Activated CD8-positive, alpha-beta memory T cell treated with anti-CD3 and anti-CD28 coated beads for 24 hours (primary cell): Measurements from ENCODE around the gene MADCAM1.
"Not testable (repeated sequence)": the region's sequence is repeated elsewhere in the genome, so short reads cannot be mapped to it uniquely, and the experiment has no call there.

ENCODE experiments used
- DNase-seq: peaks from one replicate; pipeline ENCODE4 v3.0.0-alpha.2; 2020

MADCAM1 gene

GRCh38 chr19:465056-465816 is 31.1 kb upstream of the MADCAM1 start:
- no peak for DNase-seq

DNA sequence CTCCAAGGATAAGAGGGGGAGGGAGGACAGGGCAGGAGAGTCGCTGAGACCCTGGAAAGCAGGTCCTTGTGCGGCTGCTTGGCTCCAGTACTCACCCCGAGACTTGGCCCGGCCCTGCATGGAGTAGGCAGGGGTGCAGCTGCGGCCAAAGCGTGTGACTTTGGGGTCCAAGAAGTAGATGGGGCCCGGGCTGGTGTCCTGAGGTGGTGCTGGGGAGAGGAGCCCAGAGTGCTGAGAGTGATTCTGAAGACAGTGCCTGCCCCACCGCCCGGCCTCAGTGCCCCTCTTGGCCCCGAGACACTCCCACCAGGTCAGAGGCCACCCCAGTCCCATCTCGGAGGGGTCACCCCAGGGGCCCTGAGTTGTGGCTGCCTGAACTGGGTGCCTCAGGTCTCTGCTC is 28.7 kb upstream of the MADCAM1 start:
- no peak for DNase-seq

DNA sequence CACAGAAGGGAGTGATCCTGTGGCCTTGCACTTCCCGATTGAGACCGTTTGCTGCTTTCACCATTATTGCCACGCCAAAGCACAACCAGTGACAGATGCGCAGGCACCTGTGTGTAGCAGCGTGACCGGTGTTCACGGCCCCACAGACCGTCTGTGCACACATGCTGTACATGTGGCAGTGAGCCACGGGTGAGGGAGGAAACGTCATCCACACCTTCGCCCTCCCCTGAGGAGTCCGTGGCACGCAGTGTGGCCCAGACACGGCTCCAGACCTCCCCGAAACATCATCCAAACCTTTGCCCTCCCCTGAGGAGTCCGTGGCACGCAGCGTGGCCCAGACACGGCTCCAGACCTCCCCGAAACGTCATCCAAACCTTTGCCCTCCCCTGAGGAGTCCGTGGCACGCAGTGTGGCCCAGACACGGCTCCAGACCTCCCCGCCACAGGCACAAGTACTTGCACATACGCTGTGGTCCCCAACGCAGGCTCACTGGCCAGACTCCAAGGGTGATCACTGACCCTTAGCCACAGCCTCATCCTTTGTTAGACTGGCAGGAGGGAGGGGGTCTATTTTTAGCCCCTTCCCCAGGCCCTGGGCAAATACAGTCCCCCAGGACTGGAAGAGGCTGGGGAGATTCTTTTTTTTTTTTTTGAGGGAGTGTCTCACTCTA is 27.6 kb upstream of the MADCAM1 start:
- no peak for DNase-seq

DNA sequence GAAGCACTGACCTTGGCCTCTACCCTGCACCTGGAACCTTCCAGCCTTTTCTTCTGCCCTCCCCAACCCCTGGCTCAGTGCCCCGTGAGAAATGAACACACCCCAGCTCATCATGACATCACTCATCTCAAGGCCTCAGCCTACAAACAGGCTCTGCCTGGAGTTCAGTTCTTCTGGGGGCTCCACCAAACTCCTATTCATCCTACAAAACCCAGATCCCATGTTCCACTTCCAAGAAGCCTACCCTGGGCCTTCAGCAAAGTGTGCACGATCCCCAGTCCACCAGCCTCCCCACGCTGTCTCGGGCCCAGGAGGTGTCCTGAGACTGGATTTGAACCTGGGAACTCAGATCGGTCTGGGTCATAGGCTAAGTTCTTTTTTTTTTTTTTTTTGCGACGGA is 26.5 kb upstream of the MADCAM1 start:
- no peak for DNase-seq

DNA sequence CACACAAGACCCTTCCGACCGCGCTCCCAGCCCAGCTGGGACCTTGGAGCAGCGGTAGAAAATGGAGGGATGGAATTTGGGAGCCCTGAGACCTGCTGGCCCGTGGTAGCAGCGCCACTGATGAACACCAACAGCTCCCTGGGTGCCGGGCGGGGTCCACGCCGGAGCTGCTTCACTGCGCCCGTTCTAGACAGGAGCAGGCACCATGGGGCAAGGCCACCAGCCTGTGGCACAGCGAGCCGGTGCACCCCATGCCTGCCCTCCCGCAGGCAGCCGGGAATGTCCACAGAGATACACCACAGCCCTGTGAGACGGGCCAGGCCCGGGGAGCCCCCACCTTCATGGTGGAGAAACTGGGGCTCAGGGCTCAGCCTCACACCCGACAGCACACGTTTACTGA is 25.6 kb upstream of the MADCAM1 start:
- DNase-seq = no peak

DNA sequence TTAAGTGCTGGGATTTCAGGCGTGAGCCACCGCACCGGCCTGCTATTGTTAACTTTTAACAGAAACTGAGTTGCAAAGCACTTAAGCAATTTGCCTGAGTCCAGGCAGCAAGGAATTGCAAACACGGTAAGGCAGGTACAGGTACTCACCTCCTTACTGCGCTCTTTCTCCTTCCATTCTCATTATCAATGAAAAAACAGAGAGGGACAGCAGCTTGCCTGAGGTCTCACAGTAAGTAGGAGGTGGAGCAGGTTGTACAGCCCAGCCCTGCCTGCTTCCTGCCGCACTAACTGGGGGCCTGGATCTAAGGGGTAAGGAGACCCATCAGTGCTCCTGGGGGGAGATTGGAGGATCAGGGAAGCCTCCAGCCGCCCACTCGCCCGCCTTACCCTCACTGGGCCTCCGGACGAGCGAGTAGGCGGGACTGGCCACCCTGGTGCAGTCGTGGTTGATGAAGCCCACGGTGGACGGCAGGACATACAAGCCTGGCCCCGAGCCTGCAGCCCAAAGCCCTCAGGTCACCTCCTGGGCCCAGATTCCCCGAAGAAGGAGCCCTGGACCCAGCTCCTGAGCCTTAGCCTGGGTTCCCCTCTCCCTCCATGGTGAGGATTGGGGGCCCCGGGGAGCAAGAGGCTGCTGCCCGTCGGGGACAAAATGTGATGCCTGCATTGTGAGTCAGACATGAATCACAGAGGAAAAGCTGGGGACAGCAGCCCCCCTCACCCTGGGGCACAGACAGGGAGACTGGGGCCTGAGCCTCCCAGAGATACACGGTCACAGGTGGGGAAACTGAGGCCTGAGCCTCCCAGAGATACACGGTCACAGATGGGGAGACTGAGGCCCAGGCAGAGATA is 24.1 kb upstream of the MADCAM1 start:
- no peak for DNase-seq

- DNase-seq = no peak
Measured at GRCh38 chr19:474126-475078, 21.9 kb upstream of the MADCAM1 start.

GRCh38 chr19:475360-475759 is 20.9 kb upstream of the MADCAM1 start:
- no peak for DNase-seq

- no peak for DNase-seq
Measured at GRCh38 chr19:478236-478903, 17.9 kb upstream of the MADCAM1 start.

DNA sequence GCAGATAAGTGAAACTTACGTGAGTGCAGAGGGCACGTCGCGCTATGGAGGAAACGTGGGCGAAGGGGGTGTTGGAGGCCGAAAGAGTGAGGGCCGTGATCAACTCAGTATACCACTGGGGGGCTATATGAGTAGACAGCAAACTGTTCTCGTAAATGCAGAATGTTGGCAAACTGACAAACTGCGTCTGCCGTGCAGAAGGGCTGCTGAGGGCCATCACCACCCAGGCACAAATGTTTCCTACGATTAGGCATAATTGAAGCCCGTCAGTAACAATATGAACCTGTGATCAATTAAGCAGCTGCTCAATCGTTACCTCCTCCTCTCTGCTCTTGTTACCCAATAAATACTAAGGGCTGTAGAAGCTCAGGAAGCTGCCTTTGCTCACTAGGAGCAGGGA is 17.3 kb upstream of the MADCAM1 start:
- DNase-seq = no peak

DNA sequence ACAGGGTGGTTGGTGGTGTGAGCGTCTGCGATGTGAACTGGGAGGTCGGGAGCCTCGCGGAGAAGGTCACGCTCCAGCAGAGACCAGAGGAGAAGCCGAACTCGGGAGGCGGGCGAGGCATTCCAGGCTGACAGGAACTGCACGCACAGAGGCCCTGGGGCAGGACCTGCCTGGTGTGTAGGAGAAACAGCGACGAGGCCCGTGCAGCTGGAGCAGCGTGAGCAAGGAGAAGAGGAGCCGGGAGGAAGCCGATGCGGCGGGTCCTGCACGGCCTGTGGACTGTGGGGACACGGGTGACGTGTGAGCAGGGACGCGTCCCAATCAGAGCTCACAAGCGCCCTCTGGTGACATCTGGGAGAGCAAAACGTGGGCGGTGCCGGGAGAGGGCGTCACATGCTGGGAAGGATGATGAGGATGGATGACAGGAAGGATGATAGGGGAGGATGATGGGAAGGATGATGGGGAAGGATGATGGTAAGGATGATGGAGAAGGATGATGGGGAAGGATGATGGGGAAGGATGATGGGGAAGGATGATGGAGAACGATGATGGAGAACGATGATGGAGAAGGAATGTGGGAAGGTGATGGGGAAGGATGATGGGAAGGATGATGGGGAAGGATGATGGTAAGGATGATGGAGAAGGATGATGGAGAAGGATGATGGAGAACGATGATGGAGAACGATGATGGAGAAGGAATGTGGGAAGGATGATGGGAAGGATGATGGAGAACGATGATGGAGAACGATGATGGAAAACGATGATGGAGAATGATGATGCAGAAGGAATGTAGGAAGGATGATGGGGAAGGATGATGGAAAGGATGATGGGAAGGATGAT is 16.1 kb upstream of the MADCAM1 start:
- peak; percentile 73 for DNase-seq

- DNase-seq = not testable (repeated sequence)
Measured at GRCh38 chr19:481100-481499, 15.2 kb upstream of the MADCAM1 start.

GRCh38 chr19:482186-483041 is 13.9 kb upstream of the MADCAM1 start:
- DNase-seq = no peak

- DNase-seq = no peak
Measured at GRCh38 chr19:483332-484072, 12.8 kb upstream of the MADCAM1 start.

GRCh38 chr19:484494-484893 is 11.8 kb upstream of the MADCAM1 start:
- no peak for DNase-seq

DNA sequence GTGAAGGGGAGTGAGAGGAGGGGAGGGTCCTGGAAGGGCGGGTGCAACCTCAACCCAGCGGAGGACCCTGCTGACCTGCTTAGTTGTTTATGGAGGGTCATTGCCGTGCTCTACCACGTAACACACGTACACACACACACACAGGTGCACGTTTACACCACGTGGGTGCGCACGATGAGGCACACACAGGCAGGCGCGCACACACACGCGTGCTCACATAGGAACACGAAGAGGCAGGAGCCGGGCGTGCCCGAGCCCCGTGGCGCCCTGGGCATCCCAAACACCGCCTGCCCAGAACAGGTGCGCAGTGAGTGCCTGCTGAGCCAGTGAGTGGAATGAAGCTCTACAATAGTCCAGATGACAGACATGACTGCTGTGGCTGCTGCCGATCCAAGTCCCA is 11.2 kb upstream of the MADCAM1 start:
- no peak for DNase-seq

GRCh38 chr19:485583-486236 is 10.6 kb upstream of the MADCAM1 start:
- no peak for DNase-seq
